PC-3 (cell line): ENCODE measurements around the gene ALDH5A1.

Experiments
- EZH2 ChIP-seq: fragments of 300-600 bp; sonication (generic); IDR thresholded peaks from one replicate; pipeline ENCODE4 v1.6.1; 2017; ENCODE audit warnings: antibody characterized with exemption, mild to moderate bottlenecking, low read length; ENCODE audit not compliant: unreplicated experiment
- EZH2phosphoT487 ChIP-seq: fragments of 300-600 bp; sonication (generic); IDR thresholded peaks from 2 replicates; pipeline ENCODE4 v1.6.1; 2018; ENCODE audit warnings: mild to moderate bottlenecking, antibody characterized with exemption, low read length, borderline replicate concordance
- TF ChIP-seq, protein P1 (sequence below): fragments of 300-600 bp; sonication (generic); conservative IDR thresholded peaks from 2 replicates; pipeline ENCODE4 v1.5.1; 2017; ENCODE audit warnings: antibody characterized with exemption, low read depth, mild to moderate bottlenecking, low read length

DNA sequence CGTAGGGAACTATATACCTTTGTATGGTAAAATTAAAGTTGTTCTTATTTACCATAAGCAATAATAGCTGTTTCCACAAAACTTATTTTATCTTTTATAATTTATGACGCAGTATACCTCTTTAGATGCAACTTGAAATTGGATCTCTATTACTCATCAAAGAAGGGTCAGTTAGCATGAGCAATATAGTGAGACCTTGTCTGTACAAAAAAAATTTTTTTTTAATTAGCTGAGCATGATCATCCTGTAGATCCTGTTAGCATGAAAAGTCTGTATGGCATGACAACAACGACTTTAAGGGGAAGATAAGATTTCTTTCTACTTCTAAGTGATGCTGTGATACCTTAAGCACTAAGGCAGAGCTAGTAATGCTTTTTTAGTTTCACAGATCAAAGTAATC is 5.9 kb downstream of the ALDH5A1 start:
- TF ChIP-seq, protein P1, sequence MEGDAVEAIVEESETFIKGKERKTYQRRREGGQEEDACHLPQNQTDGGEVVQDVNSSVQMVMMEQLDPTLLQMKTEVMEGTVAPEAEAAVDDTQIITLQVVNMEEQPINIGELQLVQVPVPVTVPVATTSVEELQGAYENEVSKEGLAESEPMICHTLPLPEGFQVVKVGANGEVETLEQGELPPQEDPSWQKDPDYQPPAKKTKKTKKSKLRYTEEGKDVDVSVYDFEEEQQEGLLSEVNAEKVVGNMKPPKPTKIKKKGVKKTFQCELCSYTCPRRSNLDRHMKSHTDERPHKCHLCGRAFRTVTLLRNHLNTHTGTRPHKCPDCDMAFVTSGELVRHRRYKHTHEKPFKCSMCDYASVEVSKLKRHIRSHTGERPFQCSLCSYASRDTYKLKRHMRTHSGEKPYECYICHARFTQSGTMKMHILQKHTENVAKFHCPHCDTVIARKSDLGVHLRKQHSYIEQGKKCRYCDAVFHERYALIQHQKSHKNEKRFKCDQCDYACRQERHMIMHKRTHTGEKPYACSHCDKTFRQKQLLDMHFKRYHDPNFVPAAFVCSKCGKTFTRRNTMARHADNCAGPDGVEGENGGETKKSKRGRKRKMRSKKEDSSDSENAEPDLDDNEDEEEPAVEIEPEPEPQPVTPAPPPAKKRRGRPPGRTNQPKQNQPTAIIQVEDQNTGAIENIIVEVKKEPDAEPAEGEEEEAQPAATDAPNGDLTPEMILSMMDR, result no peak
- TF ChIP-seq EZH2phosphoT487 (no peak), EZH2 (no peak)
